SKM-1 treated with dmso at 0.1 percent for 144 hours (cell line): Measurements from ENCODE around the gene MTG2.

ENCODE experiments used
- DNase-seq: peaks from one replicate; lab custom pipeline; 2025; ENCODE audit not compliant: unreplicated experiment; lab: John Stamatoyannopoulos, UW

The MTG2 gene

DNA sequence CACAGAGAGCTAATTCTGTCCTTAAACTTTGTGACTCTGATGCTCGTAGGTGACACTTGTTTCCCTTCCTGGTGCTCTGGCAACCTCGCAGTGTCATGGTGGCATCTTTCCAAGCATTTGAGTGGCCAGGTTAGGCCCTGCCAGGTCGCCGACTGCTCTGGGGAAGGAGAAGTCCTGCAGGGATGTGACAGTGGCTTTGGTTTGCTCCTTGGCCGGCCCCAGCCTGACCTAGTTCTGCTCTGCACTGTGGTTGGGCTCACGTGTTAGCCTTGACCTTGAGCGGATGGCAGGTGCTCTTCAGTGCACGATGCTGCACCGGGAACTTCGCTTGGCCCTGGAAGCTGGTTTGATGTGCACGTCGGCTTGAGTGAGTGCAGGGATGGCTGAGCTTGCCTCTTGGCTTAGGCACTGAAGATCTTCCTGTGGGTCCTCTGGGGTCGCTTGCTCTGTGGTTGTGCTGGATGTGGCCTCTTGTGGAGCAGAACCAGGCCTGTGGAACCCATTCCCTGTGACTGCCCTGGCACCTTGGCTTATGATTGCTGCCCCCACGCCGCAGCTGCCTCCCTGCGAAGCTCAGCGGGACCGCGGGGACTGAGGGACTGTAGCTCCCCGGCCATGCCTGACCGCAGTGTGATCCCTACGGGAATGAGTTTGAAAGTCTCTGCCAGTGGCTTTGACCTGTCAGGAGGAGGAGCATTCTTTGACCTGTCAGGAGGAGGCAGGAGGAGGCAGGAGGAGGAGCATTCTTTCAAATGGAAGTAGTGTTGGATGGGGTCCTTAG lies 64.2 kb downstream of the MTG2 start:
- DNase-seq, result no peak

DNA sequence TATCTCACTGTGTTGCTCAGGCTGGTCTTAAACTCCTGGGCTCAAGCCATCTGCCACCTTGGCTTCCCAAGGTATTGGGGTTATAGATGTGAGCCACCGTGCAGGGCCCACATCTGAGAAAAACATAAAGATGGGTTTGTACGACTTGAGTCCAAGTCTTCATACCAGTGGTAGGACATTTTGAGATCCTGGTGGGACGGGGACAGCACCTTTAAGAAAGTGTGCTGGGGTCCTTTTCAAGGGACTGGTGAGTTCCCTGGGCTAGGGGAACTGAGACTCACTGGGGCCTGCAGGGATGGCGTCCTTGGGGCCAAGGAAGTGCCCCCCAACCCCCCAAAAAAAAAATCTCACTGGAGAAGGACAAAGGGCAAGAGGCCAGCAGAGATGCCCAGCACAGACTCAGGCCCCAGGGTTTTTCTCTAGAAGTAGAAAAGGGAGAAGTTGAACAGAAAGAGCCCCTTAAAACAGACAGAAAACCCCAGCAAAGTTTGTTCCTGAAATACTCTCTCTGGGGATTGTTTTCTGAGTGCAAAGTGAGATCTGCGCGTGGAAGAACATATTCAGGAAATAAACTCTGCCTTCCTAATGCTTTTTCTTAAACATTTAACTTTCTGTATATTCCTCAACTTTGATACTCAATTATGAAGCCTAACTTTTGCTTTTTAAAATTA lies 66.2 kb downstream of the MTG2 start:
- DNase-seq, result no peak

DNA sequence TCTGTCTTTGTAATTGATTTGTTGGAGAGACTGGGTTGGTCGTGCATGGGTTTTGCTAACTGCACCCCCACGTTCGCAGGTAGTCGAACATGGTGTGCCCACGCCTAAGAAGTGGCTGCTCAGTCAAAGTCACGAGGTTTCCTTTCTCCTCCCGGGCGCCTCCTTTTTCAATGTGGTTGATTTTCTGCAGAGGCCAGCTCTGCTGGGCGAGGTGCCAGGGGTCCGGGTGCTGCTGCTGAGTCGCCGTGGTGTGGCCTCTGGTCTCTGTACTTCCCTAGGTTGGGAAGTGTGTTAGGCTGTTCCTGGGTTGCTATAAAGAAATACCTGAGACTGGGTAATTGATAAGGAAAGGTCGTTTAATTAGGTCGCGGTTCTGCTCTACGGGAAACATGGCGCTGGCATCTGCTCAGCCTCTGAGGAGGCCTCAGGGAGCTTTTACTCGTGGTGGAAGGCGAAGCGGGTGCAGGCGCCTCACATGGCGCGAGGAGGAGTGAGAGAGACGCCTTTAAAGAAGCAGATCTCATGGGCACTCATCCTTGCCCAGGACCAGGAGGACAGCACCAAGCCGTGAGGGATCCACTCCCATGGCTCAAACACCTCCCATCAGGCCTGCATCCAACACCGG lies 69.6 kb downstream of the MTG2 start:
- no peak for DNase-seq
